GM21717 (cell line): ENCODE measurements around the gene SH2D3C.

Experiments
- ATAC-seq: cut with Tn5 transposase; IDR thresholded peaks from one replicate; pipeline ENCODE4 v1.9.1; 2021; ENCODE audit warnings: mild to moderate bottlenecking, moderate library complexity; ENCODE audit not compliant: unreplicated experiment

SH2D3C gene

GRCh38 chr9:127778280-127779135 lies at the start of gene SH2D3C:
Gene SH2D3C, minus strand, starts transcription at chr9:127778666. Its CDS starts 39 bp downstream, at chr9:127778627.
- peak; percentile 35 for ATAC-seq

- ATAC-seq: no peak
Measured at GRCh38 chr9:127826253-127826913, 47.9 kb upstream of the SH2D3C start.

GRCh38 chr9:127825319-127826051 lies 47.0 kb upstream of the SH2D3C start:
- ATAC-seq: no peak

- ATAC-seq: no peak
Measured at GRCh38 chr9:127822108-127822507, 43.6 kb upstream of the SH2D3C start.

- ATAC-seq: no peak
Measured at GRCh38 chr9:127818574-127818973, 40.1 kb upstream of the SH2D3C start.

GRCh38 chr9:127817881-127818434 lies 39.5 kb upstream of the SH2D3C start:
- no peak for ATAC-seq

GRCh38 chr9:127816728-127817127 lies 38.3 kb upstream of the SH2D3C start:
- no peak for ATAC-seq

GRCh38 chr9:127816362-127816725 lies 37.9 kb upstream of the SH2D3C start:
- no peak for ATAC-seq

GRCh38 chr9:127815512-127816361 lies 37.3 kb upstream of the SH2D3C start:
- no peak for ATAC-seq

- ATAC-seq: no peak
Measured at GRCh38 chr9:127814619-127815511, 36.4 kb upstream of the SH2D3C start.

GRCh38 chr9:127813686-127814226 lies 35.3 kb upstream of the SH2D3C start:
- ATAC-seq: no peak

GRCh38 chr9:127812936-127813675 lies 34.6 kb upstream of the SH2D3C start:
- no peak for ATAC-seq

GRCh38 chr9:127812011-127812410 lies 33.5 kb upstream of the SH2D3C start:
- ATAC-seq: no peak

- no peak for ATAC-seq
Measured at GRCh38 chr9:127810378-127811187, 32.1 kb upstream of the SH2D3C start.

GRCh38 chr9:127809540-127810377 lies 31.3 kb upstream of the SH2D3C start:
- ATAC-seq: no peak

- ATAC-seq: no peak
Measured at GRCh38 chr9:127809002-127809539, 30.6 kb upstream of the SH2D3C start.
